AG10803 (cell line): ENCODE measurements around the gene STAT4.

Experiments
- DNase-seq: peaks from one replicate; pipeline ENCODE4 v3.0.0; 2010; ENCODE audit warnings: low read depth
- H3K4me3 ChIP-seq: 2 replicates; pipeline ENCODE4 v1.5.1; 2011; ENCODE audit warnings: mild to moderate bottlenecking, low read length, control low read depth
- TF ChIP-seq, protein P1 (sequence below): conservative IDR thresholded peaks from 2 replicates; pipeline ENCODE4 v1.5.1; 2011; ENCODE audit warnings: mild to moderate bottlenecking, low read length, control low read depth, inconsistent platforms

STAT4 gene

DNA sequence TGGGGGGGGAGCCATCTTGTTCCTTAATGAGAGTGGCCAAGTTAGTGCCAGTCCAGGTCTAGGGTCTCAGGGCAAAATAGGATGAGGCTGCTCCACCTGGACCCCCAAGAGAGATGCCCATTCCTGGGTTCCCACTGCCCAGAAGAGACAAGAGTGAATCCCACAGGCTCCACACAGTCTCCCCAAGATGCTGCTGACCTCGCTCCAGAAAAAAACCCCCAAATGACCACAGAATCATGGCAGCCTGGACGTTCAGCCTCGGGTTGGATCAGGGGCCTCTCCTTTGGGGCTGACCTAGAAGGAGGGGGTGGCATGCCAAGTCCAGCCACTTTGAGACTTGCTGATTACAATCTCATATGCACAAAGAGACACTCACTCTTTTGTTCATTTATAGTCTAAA, 161.9 kb downstream of the STAT4 start:
- TF ChIP-seq, protein P1, sequence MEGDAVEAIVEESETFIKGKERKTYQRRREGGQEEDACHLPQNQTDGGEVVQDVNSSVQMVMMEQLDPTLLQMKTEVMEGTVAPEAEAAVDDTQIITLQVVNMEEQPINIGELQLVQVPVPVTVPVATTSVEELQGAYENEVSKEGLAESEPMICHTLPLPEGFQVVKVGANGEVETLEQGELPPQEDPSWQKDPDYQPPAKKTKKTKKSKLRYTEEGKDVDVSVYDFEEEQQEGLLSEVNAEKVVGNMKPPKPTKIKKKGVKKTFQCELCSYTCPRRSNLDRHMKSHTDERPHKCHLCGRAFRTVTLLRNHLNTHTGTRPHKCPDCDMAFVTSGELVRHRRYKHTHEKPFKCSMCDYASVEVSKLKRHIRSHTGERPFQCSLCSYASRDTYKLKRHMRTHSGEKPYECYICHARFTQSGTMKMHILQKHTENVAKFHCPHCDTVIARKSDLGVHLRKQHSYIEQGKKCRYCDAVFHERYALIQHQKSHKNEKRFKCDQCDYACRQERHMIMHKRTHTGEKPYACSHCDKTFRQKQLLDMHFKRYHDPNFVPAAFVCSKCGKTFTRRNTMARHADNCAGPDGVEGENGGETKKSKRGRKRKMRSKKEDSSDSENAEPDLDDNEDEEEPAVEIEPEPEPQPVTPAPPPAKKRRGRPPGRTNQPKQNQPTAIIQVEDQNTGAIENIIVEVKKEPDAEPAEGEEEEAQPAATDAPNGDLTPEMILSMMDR: no peak
- no peak for DNase-seq
- no peak overlapping the region for H3K4me3 ChIP-seq

DNA sequence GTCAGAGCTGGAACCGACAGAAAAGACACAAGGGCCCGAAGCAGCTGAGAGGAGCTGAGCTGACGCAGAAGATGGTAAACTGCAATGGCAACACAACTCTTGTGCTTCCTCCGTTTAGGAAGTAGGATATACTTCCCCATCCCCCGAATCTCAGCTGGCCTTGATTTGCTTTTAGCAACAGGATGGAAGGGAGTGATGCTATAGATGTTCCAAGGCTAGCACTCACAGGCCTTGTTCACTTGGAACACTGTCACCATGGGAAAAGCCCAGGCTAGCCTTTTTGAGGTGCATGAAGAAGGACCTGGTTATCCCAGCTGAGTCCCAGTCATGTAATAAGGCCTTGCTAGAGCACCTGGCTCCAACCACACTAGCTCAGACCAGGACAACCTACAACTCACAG, 162.9 kb downstream of the STAT4 start:
- no peak for DNase-seq
- no peak overlapping the region for H3K4me3 ChIP-seq
- TF ChIP-seq, protein P1: no peak

DNA sequence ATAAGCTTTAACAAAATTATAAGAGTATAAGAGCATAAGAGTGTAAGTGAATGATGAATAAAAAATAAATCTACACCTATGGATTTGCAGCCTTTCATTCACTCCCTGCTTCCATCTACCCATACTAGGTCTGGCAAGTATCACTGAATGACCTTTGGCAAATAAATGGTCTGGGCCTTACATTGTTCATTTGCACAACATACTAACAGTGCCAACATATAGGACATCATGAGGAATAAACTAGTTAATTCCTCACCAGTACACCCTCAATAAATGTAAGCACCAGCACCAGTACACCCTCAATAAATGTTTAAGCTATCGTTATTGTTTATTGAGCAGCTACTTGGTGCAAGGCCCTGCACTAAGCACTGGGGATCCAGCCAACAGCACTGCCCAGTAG, 163.7 kb downstream of the STAT4 start:
- DNase-seq: no peak
- H3K4me3 ChIP-seq: no peak overlapping the region
- TF ChIP-seq, protein P1: no peak

DNA sequence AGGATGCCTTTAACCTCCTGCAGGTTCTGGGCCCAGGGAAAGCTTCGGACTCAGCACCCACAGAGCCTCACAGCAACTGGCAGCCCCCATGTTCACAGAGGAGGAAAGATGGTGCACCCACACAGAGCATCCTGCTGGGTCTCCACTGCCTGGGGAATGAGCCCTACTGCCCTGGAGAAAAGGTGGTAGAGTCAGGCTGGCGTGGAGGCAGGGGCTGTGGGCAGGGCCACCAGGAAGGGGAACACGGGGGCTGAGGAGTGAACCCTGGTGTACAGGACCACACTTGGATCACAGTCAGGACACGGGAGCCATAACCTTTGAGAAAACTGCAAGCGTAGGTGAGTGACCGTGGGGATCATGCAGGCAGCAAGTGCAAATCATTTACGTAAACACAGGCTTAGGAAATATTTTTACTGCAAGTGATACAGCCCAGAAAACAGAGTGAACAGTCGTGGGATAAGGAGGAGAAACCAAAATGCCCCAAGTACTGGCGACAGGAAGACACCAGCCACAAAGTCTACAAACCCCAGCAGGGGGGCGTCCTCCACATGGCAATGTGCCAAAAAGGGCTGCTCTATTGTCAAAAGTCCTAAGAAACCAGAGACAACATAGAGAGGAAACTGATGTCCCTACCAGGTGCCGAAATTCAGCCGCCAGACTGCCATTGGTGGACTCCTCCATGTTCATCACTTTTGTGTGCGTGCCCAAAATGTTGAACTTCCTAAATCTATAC, 164.4 kb downstream of the STAT4 start:
- no peak overlapping the region for H3K4me3 ChIP-seq
- DNase-seq: no peak
- TF ChIP-seq, protein P1: no peak

DNA sequence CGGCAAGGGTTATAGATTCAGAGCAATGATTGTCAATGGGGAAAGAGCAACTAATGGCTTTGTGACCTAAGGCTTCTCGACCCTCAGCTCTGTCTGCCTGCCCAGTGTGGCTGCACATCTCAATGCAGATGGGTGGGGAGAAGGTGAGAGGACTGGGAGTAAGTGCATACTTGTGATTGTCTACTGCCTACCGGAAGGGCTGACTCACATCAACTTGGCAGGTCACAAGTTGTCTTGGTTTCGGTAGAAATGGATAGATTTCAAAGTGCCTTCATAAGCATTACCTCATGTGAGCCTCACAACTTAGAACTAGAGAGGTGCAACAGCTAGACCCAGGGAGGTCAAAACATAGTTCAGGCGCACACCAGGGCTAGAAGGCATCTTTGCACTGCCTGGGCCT, 166.2 kb downstream of the STAT4 start:
- TF ChIP-seq, protein P1: no peak
- peak; percentile 76 for DNase-seq
- no peak overlapping the region for H3K4me3 ChIP-seq

DNA sequence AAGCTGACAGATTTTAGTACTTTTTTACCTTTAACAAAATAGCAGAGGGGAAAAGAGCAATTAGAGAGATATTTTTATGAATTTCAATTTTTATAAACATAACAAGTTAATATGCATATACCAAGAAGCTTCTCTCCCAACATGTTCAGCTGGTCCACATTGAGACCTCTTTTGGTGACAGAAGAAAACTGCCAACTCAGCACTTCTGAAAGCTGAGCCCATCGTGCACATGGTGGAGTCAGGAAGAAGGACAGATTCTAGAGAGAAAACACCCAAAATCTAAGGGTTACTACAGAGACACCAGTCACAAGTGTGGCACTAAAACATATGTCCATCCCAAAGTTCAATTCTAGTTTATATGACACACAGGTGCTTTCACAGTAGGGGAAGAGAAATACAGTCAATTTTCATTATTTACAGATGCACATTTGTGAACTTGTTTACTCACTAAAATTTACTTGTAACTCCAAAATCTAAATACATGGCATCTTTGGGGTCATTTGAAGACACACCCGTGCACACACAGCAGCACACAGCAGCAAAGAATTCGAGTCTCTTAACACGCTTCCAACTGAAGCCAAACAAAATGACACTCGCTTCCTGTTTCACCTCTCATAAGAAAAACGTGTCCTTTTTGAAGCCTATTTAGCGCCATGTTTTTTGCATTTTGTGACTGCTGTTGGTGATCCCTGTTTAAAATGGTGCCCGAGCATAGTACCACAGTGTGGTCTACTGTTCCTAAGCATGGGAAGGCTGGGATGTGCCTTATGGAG, 168.3 kb downstream of the STAT4 start:
- TF ChIP-seq, protein P1: no peak
- DNase-seq: no peak
- no peak overlapping the region for H3K4me3 ChIP-seq

DNA sequence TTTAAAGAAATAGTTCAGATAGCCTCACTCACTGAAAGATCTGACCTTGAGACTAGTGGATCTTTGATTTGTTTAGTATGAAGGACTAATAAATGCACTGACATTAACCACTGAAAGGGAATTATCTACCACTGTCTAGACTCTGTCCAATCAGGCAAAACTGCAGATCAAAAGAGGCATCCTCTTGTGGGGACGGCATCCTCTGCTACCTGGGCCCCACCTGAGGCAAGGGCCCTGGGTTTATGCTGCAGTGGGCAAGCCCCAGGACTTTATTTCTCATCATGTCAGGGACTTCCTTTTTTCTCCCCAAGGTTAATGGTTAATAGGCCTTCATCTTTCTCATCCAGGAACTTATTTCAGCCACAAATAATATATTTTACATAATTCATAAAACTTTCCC, 169.1 kb downstream of the STAT4 start:
- DNase-seq: no peak
- TF ChIP-seq, protein P1: no peak
- H3K4me3 ChIP-seq: no peak overlapping the region
